IMR-90 (cell line): Measurements from ENCODE around the gene AOC2. TPM values are rescaled to one million over a fixed set of nuclear protein-coding genes. Genes with fewer than 3 reads are reported as not detected.

Experiments
- ATAC-seq: fragments of 200-7000 bp; cut with Tn5 transposase; 2 replicates; pipeline ENCODE4 v1.9.1; 2020; ENCODE audit warnings: low read depth, mild to moderate bottlenecking, moderate library complexity
- BruUV-seq: library from RNA; stranded (reverse); fragments of 400-500 nt; replicated peaks from 2 replicates; lab custom pipeline; 2021; lab: Mats Ljungman, UMichigan
- CTCF ChIA-PET: fragments of 300-600 bp; formaldehyde crosslinking; extraction: SDS; loops from one replicate; lab custom pipeline; 2021; ENCODE audit warnings: antibody characterized with exemption; lab: Yijun Ruan, JAX
- POLR2A ChIA-PET: fragments of 300-600 bp; sonication (Branson Sonifier 250); formaldehyde crosslinking; loops from one replicate; lab custom pipeline; 2022; ENCODE audit warnings: antibody characterized with exemption; ENCODE audit not compliant: unreplicated experiment; lab: Charles Lee
- DNase-seq: peaks from one replicate; pipeline ENCODE4 v3.0.0; 2013
- H2AFZ ChIP-seq: replicated peaks from 2 replicates; pipeline ENCODE3; 2013; ENCODE audit warnings: low read length, mild to moderate bottlenecking; ENCODE audit not compliant: poor library complexity
- H2AK5ac ChIP-seq: 2 replicates; pipeline ENCODE4 v1.6.1; 2013; ENCODE audit warnings: low read depth, low read length, inconsistent platforms
- H2AK9ac ChIP-seq: replicated peaks from 2 replicates; pipeline ENCODE3; 2013; ENCODE audit warnings: mild to moderate bottlenecking, low read depth, low read length, moderate library complexity; ENCODE audit not compliant: poor library complexity
- H2BK120ac ChIP-seq: 2 replicates; pipeline ENCODE4 v1.6.1; 2013; ENCODE audit warnings: low read depth, low read length, inconsistent platforms
- H2BK15ac ChIP-seq: 3 replicates; pipeline ENCODE4 v1.6.1; 2013; ENCODE audit warnings: low read depth, low read length, inconsistent platforms
- H2BK20ac ChIP-seq: 2 replicates; pipeline ENCODE4 v1.6.1; 2013; ENCODE audit warnings: low read depth, mild to moderate bottlenecking, inconsistent platforms, low read length, moderate library complexity
- H2BK5ac ChIP-seq: 2 replicates; pipeline ENCODE4 v1.6.1; 2013; ENCODE audit warnings: mild to moderate bottlenecking, low read depth, low read length, inconsistent platforms; ENCODE audit not compliant: poor library complexity, severe bottlenecking
- H3K14ac ChIP-seq: replicated peaks from 2 replicates; pipeline ENCODE4 v1.6.1; 2013; ENCODE audit warnings: low read depth, low read length, inconsistent platforms
- H3K18ac ChIP-seq: 2 replicates; pipeline ENCODE4 v1.6.1; 2013; ENCODE audit warnings: low read depth, low read length, control low read depth
- H3K23ac ChIP-seq: 2 replicates; pipeline ENCODE4 v1.6.1; 2013; ENCODE audit warnings: low read depth, low read length, inconsistent platforms
- H3K27ac ChIP-seq: 2 replicates; pipeline ENCODE4 v1.5.1; 2013; ENCODE audit warnings: mild to moderate bottlenecking, control low read depth, low read length; ENCODE audit not compliant: insufficient read depth
- H3K27me3 ChIP-seq: 2 replicates; pipeline ENCODE4 v1.6.1; 2013; ENCODE audit warnings: low read length; ENCODE audit not compliant: control insufficient read depth, insufficient read depth
- H3K36me3 ChIP-seq: 2 replicates; pipeline ENCODE4 v1.6.1; 2013; ENCODE audit warnings: low read length, mixed read lengths; ENCODE audit not compliant: control insufficient read depth, insufficient read depth
- H3K4ac ChIP-seq: 2 replicates; pipeline ENCODE4 v1.6.1; 2013; ENCODE audit warnings: low read depth, low read length, inconsistent platforms
- H3K4me1 ChIP-seq: 2 replicates; pipeline ENCODE4 v1.6.1; 2013; ENCODE audit warnings: low read length, mixed read lengths; ENCODE audit not compliant: control insufficient read depth, insufficient read depth
- H3K4me2 ChIP-seq: 2 replicates; pipeline ENCODE4 v1.6.1; 2013; ENCODE audit warnings: low read depth, mild to moderate bottlenecking, control low read depth, low read length, moderate library complexity
- H3K4me3 ChIP-seq: 2 replicates; pipeline ENCODE4 v1.5.1; 2013; ENCODE audit warnings: low read depth, mild to moderate bottlenecking, control low read depth, low read length, moderate library complexity; ENCODE audit not compliant: insufficient read depth
- H3K56ac ChIP-seq: 2 replicates; pipeline ENCODE4 v1.6.1; 2013; ENCODE audit warnings: low read length, inconsistent platforms; ENCODE audit not compliant: insufficient read depth; ENCODE audit errors: extremely low read depth
- H3K79me1 ChIP-seq, 2 experiments: 2 replicates each; pipeline ENCODE4 v1.6.1; 2013; ENCODE audit warnings: low read length in 2 of 2, inconsistent platforms in 1 of 2, low read depth in 1 of 2
- H3K9ac ChIP-seq: 2 replicates; pipeline ENCODE4 v1.6.1; 2013; ENCODE audit warnings: low read depth, low read length, control low read depth
- H3K9me1 ChIP-seq: 2 replicates; pipeline ENCODE4 v1.6.1; 2013; ENCODE audit warnings: low read length, inconsistent platforms; ENCODE audit not compliant: insufficient read depth
- H3K9me3 ChIP-seq: 2 replicates; pipeline ENCODE4 v1.6.1; 2013; ENCODE audit warnings: low read length; ENCODE audit not compliant: control insufficient read depth, insufficient read depth
- H4K20me1 ChIP-seq: 2 replicates; pipeline ENCODE4 v1.6.1; 2013; ENCODE audit warnings: low read length, inconsistent platforms; ENCODE audit not compliant: insufficient read depth
- H4K5ac ChIP-seq: 2 replicates; pipeline ENCODE4 v1.6.1; 2013; ENCODE audit warnings: mild to moderate bottlenecking, low read depth, low read length, control low read depth
- H4K8ac ChIP-seq, 2 experiments: 2 replicates each; pipeline ENCODE4 v1.6.1; 2013; ENCODE audit warnings: low read depth in 2 of 2, low read length in 2 of 2, control low read depth in 1 of 2, inconsistent platforms in 1 of 2
- H4K91ac ChIP-seq: 2 replicates; pipeline ENCODE4 v1.6.1; 2013; ENCODE audit warnings: low read depth, low read length, inconsistent platforms; ENCODE audit not compliant: insufficient read depth
- BHLHE40 ChIP-seq: fragments of 150-350 bp; IDR thresholded peaks from 2 replicates; pipeline ENCODE4 v1.6.1; 2016; ENCODE audit warnings: mild to moderate bottlenecking, low read depth, low read length
- CEBPB ChIP-seq: IDR thresholded peaks from 2 replicates; pipeline ENCODE4 v1.6.1; 2012; ENCODE audit warnings: low read depth, low read length, improper control_type of control experiment
- CHD1 ChIP-seq: IDR thresholded peaks from 2 replicates; pipeline ENCODE4 v1.6.1; 2012; ENCODE audit warnings: low read depth, low read length, improper control_type of control experiment
- MAZ ChIP-seq: IDR thresholded peaks from 2 replicates; pipeline ENCODE4 v1.6.1; 2012; ENCODE audit warnings: low read depth, mild to moderate bottlenecking, low read length, improper control_type of control experiment, moderate library complexity, borderline replicate concordance
- MXI1 ChIP-seq: IDR thresholded peaks from 2 replicates; pipeline ENCODE4 v1.6.1; 2012; ENCODE audit warnings: low read depth, mild to moderate bottlenecking, low read length, moderate library complexity, borderline replicate concordance
- NFE2L2 ChIP-seq: fragments of 150-350 bp; IDR thresholded peaks from 2 replicates; pipeline ENCODE4 v1.6.1; 2016; ENCODE audit warnings: low read depth, mild to moderate bottlenecking, low read length
- POLR2A ChIP-seq: IDR thresholded peaks from 2 replicates; pipeline ENCODE4 v1.6.1; 2012; ENCODE audit warnings: mild to moderate bottlenecking, low read depth, low read length
- RAD21 ChIP-seq: IDR thresholded peaks from 2 replicates; pipeline ENCODE4 v1.6.1; 2012; ENCODE audit warnings: low read length, improper control_type of control experiment
- RFX5 ChIP-seq: IDR thresholded peaks from 2 replicates; pipeline ENCODE4 v1.8.0; 2012; ENCODE audit warnings: low read depth, mild to moderate bottlenecking, low read length, moderate library complexity
- SMC3 ChIP-seq: fragments of 150-350 bp; IDR thresholded peaks from 2 replicates; pipeline ENCODE4 v1.6.1; 2016; ENCODE audit warnings: low read depth, mild to moderate bottlenecking, antibody characterized with exemption, low read length, moderate library complexity
- WGBS, 2 experiments: methylation state at CpG; one replicate each; pipeline versions ENCODE4 v1.1.5 to v1.1.7; 2013; ENCODE audit warnings: missing lambda C conversion rate in 2 of 2; ENCODE audit not compliant: insufficient read length in 1 of 2; ENCODE audit errors: extremely low coverage in 2 of 2; 5-methylcytosine and 5-hydroxymethylcytosine counted together
- dilution Hi-C: fragments of 300-500 bp; cut with HindIII; formaldehyde crosslinking; loops from one replicate; pipeline ENCODE4 v1.14.3; 2018; ENCODE audit warnings: low sequenced_read_pairs; ENCODE audit not compliant: unreplicated experiment
- in situ Hi-C: fragments of 300-500 bp; cut with MboI; formaldehyde crosslinking; loops from 3 replicates; pipeline ENCODE4 v1.14.3; 2019; ENCODE audit warnings: low sequenced_read_pairs, inconsistent platforms, mixed read lengths
- intact Hi-C: fragments of 100-400 bp; cut with micrococcal nuclease; formaldehyde crosslinking; loops from 2 replicates; pipeline ENCODE4 v1.10.0; 2022
- polyA plus RNA-seq, 3 experiments: library from polyadenylated mRNA; depleted of rRNA; stranded (reverse); fragments of >200 nt; gene quantifications; 2 replicates each; pipeline ENCODE4 v1.2.3, GENCODE V29; 2012; ENCODE audit warnings: low replicate concordance in 1 of 3
- total RNA-seq: library from RNA; depleted of rRNA; stranded (reverse); fragments of >200 nt; gene quantifications from 2 replicates; pipeline ENCODE4 v1.2.3, GENCODE V29; 2012

AOC2 gene
- total and polyA plus RNA-seq, 2 of the 4 experiments (the other 2 are of a cell fraction) = 0.36 to 0.41 TPM

DNA sequence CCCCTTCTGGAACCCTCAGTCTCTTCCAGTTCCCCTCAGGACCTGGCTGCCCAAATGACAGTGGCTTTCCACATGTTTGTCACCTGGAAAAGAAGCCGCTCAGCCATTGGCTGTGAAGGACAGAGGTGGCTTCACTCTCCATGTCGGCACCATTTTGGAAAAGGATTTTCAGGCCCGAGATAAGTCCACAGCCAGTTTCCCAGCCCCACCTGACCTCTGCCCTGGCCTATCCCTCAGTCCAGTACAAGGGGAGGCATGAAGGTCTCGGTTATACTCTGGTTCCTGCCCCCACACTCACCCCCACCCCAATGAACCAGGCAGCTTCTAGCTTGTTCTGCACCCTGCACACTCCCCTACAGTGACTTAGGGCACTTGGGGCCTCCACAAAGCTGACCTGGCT is 21.8 kb downstream of the AOC2 start:
- Histone ChIP-seq H2AFZ (no peak overlapping the region), H3K4me3 (no peak overlapping the region), H3K18ac (no peak overlapping the region), H3K79me1 (no peaks in the 10 kb centered on the region), H2BK5ac (no peak overlapping the region), H2BK15ac (no peak overlapping the region), H4K20me1 (no peaks in the 10 kb centered on the region), H3K36me3 (no peaks in the 10 kb centered on the region), H4K8ac (no peak overlapping the region), H4K91ac (no peak overlapping the region), H3K9me3 (peaks cover 5% of the 10 kb centered on the region), H4K5ac (no peak overlapping the region), H2BK120ac (no peak overlapping the region), H3K56ac (no peak overlapping the region), H3K27ac (no peak overlapping the region), H2AK5ac (no peak overlapping the region), H3K9ac (no peak overlapping the region), H3K27me3 (peaks cover 15% of the 10 kb centered on the region), H2BK20ac (no peak overlapping the region), H3K4me1 (peaks cover 3% of the 10 kb centered on the region; the same call in 1 of the 2 replicates), H2AK9ac (no peak overlapping the region), H3K14ac (no peak overlapping the region), H3K23ac (no peak overlapping the region), H3K4ac (no peak overlapping the region), H3K9me1 (0 out of 2 replicates have a peak, but pooled peaks cover 4% of the 10 kb centered on the region), H3K4me2 (no peak overlapping the region)
- WGBS, 2 experiments = 71% methylated on average over 1 of the region's 4 CpGs; no CpG with 5 or more reads in 1 of the 2 experiments
- in situ Hi-C loops (no loop called here), dilution Hi-C loops (no loop called here), intact Hi-C loops (no loop called here)
- no peak for TF ChIP-seq RAD21
- TF ChIP-seq MAZ = no peak
- no peak for TF ChIP-seq POLR2A
- TF ChIP-seq BHLHE40 = no peak
- TF ChIP-seq RFX5 = no peak
- no peak for TF ChIP-seq CHD1
- no peak for TF ChIP-seq SMC3
- no peak for TF ChIP-seq NFE2L2
- no peak for TF ChIP-seq CEBPB
- no peak for TF ChIP-seq MXI1
- ATAC-seq (no peak), DNase-seq (no peak)
- POLR2A ChIA-PET = no interaction called here
- CTCF ChIA-PET = no interaction called here
- no TSS peak for BruUV-seq
